WTC11 (cell line): ENCODE data around the gene GNL1. TPM values are rescaled to one million over a fixed set of nuclear protein-coding genes. Genes with fewer than 3 reads are reported as not detected.
A peak's percentile ranks its signal among the peaks of the same experiment; 100 is the strongest.

Source experiments
- AR ChIP-seq: fragments of 250-450 bp; sonication (Bioruptor Pico); IDR thresholded peaks from 2 replicates; pipeline ENCODE4 v1.9.0; 2021; ENCODE audit warnings: mild to moderate bottlenecking
- ATF3 ChIP-seq: sonication (generic); formaldehyde crosslinking; conservative IDR thresholded peaks from 2 replicates; pipeline ENCODE4 v1.8.1; 2022; ENCODE audit warnings: mild to moderate bottlenecking, missing genetic modification reagents
- CREM ChIP-seq: sonication (generic); formaldehyde crosslinking; IDR thresholded peaks from 2 replicates; pipeline ENCODE4 v1.8.1; 2022; ENCODE audit warnings: mild to moderate bottlenecking, missing genetic modification reagents, moderate library complexity
- E2F5 ChIP-seq: sonication (generic); formaldehyde crosslinking; IDR thresholded peaks from 2 replicates; pipeline ENCODE4 v1.8.1; 2022; ENCODE audit warnings: mild to moderate bottlenecking, moderate library complexity, missing genetic modification reagents
- EMX1 ChIP-seq: fragments of 250-450 bp; sonication (Bioruptor Pico); IDR thresholded peaks from 2 replicates; pipeline ENCODE4 v1.8.0; 2021; ENCODE audit warnings: mild to moderate bottlenecking
- FOXJ3 ChIP-seq: sonication (generic); formaldehyde crosslinking; IDR thresholded peaks from 2 replicates; pipeline ENCODE4 v1.9.0; 2021; ENCODE audit warnings: missing genetic modification reagents, mild to moderate bottlenecking, borderline replicate concordance
- FOXP4 ChIP-seq: sonication (generic); formaldehyde crosslinking; IDR thresholded peaks from 2 replicates; pipeline ENCODE4 v1.8.0; 2022; ENCODE audit warnings: mild to moderate bottlenecking, missing genetic modification reagents
- GABPB1 ChIP-seq: sonication (generic); formaldehyde crosslinking; IDR thresholded peaks from 2 replicates; pipeline ENCODE4 v1.8.1; 2023; ENCODE audit warnings: mild to moderate bottlenecking, missing genetic modification reagents
- GTF2I ChIP-seq: fragments of 250-450 bp; sonication (Bioruptor Pico); conservative IDR thresholded peaks from 2 replicates; pipeline ENCODE4 v1.4.0; 2021; ENCODE audit warnings: mild to moderate bottlenecking
- HMGXB4 ChIP-seq: sonication (generic); formaldehyde crosslinking; IDR thresholded peaks from 2 replicates; pipeline ENCODE4 v1.8.1; 2023; ENCODE audit warnings: mild to moderate bottlenecking, moderate library complexity, missing genetic modification reagents
- MAX ChIP-seq: sonication (generic); formaldehyde crosslinking; IDR thresholded peaks from 2 replicates; pipeline ENCODE4 v1.8.0; 2022; ENCODE audit warnings: mild to moderate bottlenecking, missing genetic modification reagents
- MYBL2 ChIP-seq: sonication (generic); formaldehyde crosslinking; IDR thresholded peaks from 2 replicates; pipeline ENCODE4 v1.8.1; 2023; ENCODE audit warnings: mild to moderate bottlenecking, moderate library complexity, missing genetic modification reagents
- NFE2L1 ChIP-seq: sonication (generic); formaldehyde crosslinking; IDR thresholded peaks from 2 replicates; pipeline ENCODE4 v1.8.1; 2023; ENCODE audit warnings: missing genetic modification reagents
- NFYB ChIP-seq: sonication (generic); formaldehyde crosslinking; conservative IDR thresholded peaks from 2 replicates; pipeline ENCODE4 v1.8.0; 2022; ENCODE audit warnings: low read depth, missing genetic modification reagents
- OVOL2 ChIP-seq: fragments of 250-450 bp; sonication (Bioruptor Pico); IDR thresholded peaks from 2 replicates; pipeline ENCODE4 v1.9.0; 2021; ENCODE audit warnings: mild to moderate bottlenecking, borderline replicate concordance
- RORB ChIP-seq: fragments of 250-450 bp; sonication (Bioruptor Pico); IDR thresholded peaks from 2 replicates; pipeline ENCODE4 v1.9.0; 2021; ENCODE audit warnings: mild to moderate bottlenecking
- ZBTB21 ChIP-seq: sonication (generic); formaldehyde crosslinking; IDR thresholded peaks from 2 replicates; pipeline ENCODE4 v1.8.1; 2023; ENCODE audit warnings: mild to moderate bottlenecking, missing genetic modification reagents, borderline replicate concordance
- ZNF121 ChIP-seq: sonication (generic); formaldehyde crosslinking; IDR thresholded peaks from 2 replicates; pipeline ENCODE4 v1.8.0; 2023; ENCODE audit warnings: missing genetic modification reagents
- ZNF416 ChIP-seq: fragments of 250-450 bp; sonication (Bioruptor Pico); IDR thresholded peaks from 2 replicates; pipeline ENCODE4 v1.9.0; 2021; ENCODE audit warnings: mild to moderate bottlenecking, inconsistent platforms
- ZNF671 ChIP-seq: fragments of 250-450 bp; sonication (Bioruptor Pico); IDR thresholded peaks from 2 replicates; pipeline ENCODE4 v1.8.0; 2021; ENCODE audit warnings: mild to moderate bottlenecking
- total RNA-seq: library from RNA; stranded (reverse); gene quantifications from 3 replicates; pipeline ENCODE4 v1.2.3, GENCODE V29; 2021

The GNL1 gene
- total RNA-seq, 1 experiment from 2014 or later, result 85.7 TPM

- TF ChIP-seq AR (CRISPR knock-in tag), result no peak
- TF ChIP-seq ATF3, result peak; percentile 51; the same call in 1 of the 2 replicates
- TF ChIP-seq CREM, result peak; percentile 80; the same call in 1 of the 2 replicates
- TF ChIP-seq ZNF671 (CRISPR knock-in tag), result no peak
- TF ChIP-seq FOXP4 (CRISPR knock-in tag), result 0 out of 2 replicates have a peak, but pooled peaks have one; percentile 45
- TF ChIP-seq MAX (CRISPR knock-in tag), result peak; percentile 68
- TF ChIP-seq E2F5 (CRISPR knock-in tag), result 0 out of 2 replicates have a peak, but pooled peaks have one; percentile 44
- TF ChIP-seq FOXJ3 (CRISPR knock-in tag), result no peak
- no peak for TF ChIP-seq RORB
- peak; percentile 87 for TF ChIP-seq NFE2L1 (CRISPR knock-in tag)
- TF ChIP-seq HMGXB4 (CRISPR knock-in tag), result peak; percentile 19; the same call in 1 of the 2 replicates
- TF ChIP-seq GABPB1 (CRISPR knock-in tag), result peak; percentile 87
- TF ChIP-seq ZNF121 (CRISPR knock-in tag), result no peak
- TF ChIP-seq ZBTB21 (CRISPR knock-in tag), result no peak
- TF ChIP-seq ZNF416 (CRISPR knock-in tag), result no peak
- TF ChIP-seq OVOL2 (CRISPR knock-in tag), result no peak
- TF ChIP-seq NFYB, result no peak; the same call in 1 of the 2 replicates
- TF ChIP-seq GTF2I (CRISPR knock-in tag), result no peak
- TF ChIP-seq MYBL2 (CRISPR knock-in tag), result 0 out of 2 replicates have a peak, but pooled peaks have one; percentile 58
- TF ChIP-seq EMX1, result no peak
Measured at GRCh38 chr6:30556066-30556905, at the start of gene GNL1 (continued).
